Stimulated activated CD4-positive, alpha-beta T cell treated with anti-CD3 and anti-CD28 coated beads, Interleukin-2, amount 100 ng/mL, for 48 hours (primary cell): ENCODE results near the gene IL12RB1.
"Not testable (repeated sequence)": the region's sequence is repeated elsewhere in the genome, so short reads cannot be mapped to it uniquely, and the experiment has no call there.

Experiments
- DNase-seq, 2 donors: peaks; one replicate each; pipeline ENCODE4 v3.0.0-alpha.2; 2020

Gene IL12RB1

DNA sequence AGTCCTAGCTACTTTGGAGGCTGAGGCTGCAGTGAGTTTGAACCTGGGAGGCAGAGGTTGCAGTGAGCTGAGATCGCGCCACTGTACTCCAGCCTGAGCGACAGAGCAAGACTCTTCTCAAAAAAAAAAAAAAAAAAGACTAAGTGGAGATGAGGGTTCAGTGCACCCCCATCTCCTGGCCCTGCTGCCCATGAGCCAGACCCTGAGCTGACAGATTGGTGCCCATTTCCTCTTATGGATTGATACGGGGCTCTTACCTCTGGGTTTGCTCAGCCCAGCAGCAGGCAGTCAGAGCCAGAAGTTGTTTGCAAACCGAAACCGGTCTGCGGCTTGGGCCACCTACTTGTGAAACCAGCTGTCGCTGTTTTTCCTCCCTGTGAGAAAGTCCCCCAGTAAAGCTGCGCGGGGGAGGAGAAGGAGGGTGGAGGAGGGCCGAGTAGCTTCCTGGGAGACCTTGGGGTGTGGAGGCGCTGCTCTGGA lies 41.9 kb downstream of the IL12RB1 start:
- peak; percentile 79 to 83 for DNase-seq

DNA sequence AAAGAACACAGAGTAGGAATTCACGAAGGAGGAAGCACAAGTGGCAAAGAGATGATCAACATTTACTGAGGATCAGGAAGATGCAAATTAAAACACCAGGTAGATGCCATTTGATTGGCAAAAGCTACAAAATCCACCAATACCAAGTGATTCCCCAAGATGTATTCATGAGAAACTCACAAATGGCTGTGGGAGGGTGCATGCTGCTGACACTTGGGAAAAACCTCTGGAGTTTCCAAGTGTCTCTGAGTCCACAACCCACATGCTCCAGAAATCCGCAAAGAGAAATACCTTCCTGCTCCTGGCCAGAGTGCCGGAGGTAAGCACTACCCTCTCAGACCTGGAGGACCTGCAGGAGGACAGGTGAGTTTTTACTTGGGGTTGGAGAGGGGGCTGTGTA lies 43.1 kb downstream of the IL12RB1 start:
- no peak for DNase-seq

DNA sequence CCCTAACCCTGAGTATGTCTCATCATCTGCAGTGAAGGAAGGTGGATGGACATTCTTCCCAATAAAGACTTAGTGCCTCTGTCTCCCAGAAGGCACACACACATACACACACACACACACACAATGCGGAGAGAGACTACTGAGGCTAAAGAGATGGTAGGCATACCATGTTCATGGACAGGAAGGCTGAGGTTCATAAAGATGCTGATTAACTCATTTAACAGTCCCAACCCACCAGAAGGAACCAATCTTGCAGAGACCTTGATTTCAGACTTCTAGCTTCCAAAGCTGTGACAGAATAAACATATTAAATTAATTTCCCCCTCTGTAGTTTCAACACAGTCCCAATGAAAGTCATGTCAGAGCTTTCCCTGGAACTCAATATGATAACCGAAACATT lies 45.7 kb downstream of the IL12RB1 start:
- no peak for DNase-seq

DNA sequence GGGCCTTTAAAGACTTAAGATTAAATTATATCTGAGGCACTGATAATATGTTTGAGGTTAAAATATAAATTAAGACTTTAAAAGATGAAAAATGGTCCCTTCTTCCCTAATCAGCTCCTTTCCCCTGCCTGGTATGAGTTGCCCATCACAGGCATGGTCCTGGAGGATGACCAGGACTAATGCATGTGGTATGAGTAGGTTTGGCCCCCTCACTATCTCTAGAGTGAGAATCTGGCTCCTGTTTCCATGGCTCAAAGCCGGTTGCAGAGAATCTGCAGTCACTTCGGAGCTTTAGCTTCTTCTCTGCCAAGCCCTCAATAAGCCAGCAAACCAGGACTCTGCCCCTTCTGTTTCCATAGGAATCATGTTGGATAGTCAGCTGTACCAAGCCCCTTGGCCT lies 54.6 kb downstream of the IL12RB1 start:
- DNase-seq = not testable (repeated sequence)

DNA sequence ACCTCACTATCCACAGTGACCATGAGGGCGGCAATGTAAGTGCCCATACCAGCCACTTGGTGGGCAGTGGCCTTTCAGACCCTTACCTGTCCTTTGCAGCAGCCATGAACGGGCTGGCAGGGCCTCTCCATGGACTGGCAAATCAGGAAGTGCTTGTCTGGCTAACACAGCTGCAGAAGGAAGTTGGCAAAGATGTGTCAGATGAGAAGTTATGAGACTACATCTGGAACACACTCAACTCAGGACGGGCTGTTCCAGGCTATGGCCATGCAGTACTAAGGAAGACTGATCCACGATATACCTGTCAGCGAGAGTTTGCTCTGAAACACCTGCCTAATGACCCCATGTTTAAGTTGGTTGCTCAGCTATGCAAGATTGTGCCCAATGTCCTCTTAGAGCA lies 55.3 kb downstream of the IL12RB1 start:
- DNase-seq = not testable (repeated sequence)

DNA sequence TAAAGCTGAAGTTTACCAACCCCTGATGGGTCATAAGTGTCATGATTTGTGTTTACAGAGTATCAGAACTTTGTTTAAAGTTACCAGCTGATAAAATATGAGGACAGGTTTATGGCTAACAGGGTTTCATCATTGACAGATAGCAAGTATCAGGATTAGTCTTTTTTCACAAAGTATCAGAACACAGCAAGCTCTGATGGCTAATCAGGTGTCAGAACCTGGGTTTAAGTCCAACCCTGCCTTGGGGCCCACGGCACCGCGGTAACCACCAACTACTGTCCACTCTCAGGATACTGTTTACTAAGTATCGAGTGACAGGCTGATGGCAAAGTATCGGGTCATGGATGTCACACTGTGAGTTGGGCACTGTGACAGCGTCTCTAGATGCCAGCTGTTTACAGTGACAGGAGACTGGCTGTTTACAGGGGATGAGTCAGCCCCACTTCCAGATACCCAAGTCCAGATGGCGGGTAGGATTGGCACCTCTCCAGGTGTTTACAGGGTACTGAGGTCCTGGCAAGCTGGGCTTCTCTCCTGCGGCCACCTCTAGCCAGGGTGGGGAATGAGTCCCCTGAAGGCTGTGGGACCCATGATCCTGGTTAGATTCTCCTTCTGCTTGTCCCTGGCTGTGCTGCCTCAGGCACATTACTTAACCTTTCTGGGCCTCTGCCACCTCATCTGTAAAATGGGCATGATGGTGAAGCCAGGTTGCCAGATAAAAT lies 57.0 kb downstream of the IL12RB1 start:
- no peak for DNase-seq

DNA sequence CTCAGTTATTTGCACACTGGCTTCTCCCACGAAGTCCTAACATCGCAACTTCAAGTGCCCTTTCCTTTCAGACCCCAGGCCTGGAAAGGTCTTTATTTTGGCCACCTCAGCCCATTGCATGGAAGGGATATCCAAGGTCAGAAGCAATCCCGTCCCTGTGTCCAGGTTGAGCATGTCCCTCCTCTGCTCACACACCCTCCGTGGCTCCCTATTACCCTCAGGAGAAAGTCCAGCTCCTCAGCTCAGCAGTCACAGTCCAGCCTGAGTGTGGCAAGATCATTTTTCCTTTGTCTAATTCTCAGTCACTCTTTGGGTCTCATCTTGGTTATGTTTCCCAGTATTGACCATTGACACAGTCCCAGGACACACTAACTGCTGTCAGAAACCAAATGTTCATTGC lies 59.6 kb downstream of the IL12RB1 start:
- DNase-seq = no peak

DNA sequence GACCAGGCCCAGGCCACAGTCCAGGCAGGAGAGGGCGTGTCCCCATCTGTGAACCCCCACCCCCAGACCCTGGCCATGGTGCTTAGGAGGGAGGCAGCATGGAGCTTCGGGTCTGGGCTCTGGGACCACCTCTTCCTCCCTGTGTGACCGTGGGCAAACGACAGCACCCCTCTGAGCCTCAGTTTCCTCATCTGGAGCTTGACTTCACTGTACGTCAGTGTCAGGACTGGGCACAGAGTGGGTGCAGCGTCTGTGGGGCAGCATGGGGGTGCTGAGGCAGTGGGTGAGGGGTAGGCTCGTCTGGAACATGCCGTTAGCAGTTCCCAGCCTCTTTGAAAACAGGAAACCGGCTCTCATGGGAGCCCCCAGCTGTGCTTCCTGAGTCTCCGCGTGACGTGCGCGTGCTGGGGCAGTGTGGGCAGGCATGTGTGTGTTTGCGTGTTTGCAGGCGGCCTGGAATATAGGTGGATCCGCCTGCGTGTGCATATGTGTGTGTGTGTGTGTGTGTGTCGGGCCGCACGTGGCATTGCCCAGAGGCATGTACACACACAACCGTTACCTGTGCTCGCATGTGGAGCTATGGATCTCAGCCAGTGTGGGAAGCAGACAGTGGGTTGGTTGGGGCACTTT lies 63.0 kb downstream of the IL12RB1 start:
- no peak for DNase-seq

DNA sequence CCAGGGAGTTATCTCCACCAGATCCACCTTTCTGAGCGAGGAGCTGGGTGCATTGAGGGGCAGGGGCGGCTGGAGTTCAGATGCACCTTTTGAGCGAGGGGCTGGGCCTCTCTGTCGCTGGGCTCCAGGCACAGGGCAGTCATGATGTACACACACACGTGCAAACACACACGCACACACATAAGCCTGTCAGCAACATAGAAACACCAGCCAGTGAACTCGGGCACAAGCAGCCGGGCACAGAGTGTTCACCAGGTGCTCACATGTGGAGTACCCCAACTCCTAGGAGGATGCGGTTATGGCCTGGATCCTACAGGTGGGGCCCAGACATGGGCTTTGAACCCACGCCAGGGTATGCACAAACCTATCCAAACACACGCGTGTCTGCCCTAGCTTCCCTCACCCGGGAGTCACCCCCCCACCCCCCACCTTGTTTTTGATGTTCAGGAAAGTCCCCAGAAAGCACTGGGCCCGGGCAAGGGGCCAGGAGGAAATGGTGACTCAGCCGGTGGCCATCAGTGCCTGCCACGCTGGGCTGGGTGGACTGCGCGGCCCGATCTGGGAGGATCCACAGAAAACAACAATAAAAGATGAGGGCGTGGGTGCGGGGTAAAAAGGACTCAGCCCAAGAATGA lies 65.5 kb downstream of the IL12RB1 start:
- DNase-seq = peak in 1 of 2 donors; percentile 47

DNA sequence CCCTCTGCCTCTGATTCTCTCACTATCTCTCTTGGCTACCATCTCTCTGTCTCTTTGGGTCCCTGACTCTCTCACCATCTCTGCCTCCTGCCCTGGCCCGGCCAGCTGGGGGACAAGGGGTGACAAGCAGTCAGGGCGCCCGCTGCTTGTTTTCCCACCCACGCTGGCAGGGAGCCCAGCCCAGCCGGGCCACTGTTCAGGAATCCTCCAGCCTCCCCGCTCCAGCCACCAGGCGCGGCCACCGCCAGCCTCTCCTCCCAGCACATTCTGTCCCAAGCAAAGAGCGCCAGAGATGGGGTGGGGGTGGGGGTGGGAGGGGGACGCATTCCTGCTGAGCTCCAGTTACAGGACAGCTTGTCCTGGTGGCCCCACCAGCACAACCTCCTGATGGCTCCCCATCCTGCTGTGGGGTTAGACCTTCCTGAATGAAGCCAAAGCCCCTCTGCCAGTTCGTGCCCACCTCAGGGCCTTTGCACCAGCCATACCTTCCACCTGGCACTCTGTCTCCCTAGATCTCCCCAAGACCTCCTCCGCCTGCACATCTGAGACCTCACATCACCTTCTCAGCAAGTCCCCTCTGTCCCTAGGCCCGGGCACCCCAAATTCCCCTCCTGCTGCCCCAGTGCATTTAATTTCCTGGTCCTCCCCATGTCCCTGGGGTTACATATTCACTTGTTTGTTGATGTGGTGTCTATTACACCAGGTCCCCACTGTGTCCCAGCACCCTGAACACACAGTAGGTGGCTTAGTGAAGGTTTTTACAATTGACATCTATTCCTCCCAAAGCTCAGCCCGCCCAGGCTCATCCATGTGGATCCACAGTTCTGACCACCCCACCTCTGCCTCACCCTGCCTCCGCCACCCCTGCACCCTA lies 66.3 kb downstream of the IL12RB1 start:
- no peak for DNase-seq

DNA sequence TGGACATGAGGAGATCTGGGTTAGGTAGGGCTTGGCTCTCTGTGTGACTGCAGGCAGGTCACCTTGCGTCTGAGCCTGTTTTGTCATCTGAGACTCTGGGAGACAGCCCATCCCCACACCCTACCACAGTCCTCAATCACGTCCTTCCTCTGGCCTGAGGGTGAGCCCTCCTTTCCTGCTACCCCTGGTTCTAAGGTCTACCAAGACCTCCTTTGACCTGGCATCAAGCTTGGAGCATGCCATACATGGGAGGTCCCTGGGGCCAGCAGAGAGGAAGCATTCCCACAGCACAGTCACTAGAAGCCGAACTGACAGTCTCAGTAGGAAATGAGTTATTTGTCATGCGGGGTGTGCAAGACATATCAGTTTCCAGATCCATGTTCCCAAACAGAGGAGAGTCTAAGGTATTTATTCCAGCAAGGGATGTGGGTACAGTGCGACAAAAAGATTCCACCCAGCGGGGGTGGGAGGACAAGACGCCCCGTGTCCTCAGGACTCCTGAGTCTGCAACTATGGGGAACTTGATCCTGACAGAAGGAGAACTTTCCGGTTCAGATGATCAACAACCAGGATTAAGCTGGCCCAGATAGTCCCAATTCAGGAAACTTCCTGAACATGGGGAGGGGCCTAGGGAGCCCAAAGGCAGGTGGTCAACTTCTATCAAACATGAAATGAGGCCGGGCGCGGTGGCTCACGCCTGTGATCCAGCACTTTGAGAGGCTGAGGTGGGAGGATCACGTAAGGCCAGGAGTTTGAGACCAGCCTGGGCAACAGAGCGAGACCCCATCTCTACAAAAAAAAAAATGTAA lies 69.3 kb downstream of the IL12RB1 start:
- DNase-seq = no peak

DNA sequence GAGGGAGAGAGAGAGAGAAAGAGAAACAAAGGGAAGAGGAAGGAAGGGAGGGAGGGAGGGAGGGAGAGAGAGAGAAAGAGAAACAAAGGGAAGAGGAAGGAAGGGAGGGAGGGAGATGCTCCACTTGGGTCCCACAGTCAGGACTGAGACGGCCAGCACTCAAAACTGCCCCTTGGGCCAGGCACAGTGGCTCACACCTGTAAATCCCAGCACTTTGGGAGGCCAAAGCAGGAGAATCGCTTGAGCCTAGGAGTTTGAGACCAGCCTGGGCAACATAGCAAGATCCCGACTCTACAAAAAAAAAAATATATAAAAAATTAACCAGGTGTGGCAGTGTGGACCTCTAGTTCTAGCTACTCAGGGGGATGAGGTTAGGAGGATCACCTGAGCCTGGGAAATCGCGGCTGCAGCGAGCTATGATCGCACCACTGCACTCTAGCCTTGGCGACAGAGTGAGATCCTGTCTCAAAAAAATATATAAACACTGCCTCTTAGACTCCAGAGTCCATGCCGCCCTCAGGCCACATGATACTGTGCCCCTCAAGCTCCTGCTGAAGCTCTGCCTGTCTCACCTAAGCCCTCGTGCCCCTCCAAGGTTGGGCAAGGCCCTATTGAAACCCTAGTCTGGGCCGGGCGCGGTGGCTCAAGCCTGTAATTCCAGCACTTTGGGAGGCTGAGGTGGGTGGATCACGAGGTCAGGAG lies 70.4 kb downstream of the IL12RB1 start:
- no peak for DNase-seq

DNA sequence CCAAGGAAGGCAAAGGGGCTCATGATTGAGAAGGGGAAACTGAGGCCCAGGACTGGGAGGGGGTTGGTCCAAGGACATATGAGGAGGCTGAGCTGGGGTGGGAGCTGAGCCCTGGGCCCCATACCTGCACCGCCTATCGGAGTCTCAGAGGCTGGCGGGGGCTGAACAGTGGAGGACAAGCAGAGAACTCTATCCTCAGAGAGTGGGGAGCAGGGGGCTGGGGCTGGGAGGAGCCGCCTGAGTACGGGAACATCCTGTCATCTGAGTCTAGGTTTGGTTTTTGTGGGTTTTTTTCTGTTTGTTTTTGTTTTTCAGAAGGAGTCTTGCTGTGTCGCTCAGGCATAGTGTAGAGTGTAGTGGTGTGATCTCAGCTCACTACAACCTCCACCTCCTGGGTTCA lies 72.5 kb downstream of the IL12RB1 start:
- no peak for DNase-seq

DNA sequence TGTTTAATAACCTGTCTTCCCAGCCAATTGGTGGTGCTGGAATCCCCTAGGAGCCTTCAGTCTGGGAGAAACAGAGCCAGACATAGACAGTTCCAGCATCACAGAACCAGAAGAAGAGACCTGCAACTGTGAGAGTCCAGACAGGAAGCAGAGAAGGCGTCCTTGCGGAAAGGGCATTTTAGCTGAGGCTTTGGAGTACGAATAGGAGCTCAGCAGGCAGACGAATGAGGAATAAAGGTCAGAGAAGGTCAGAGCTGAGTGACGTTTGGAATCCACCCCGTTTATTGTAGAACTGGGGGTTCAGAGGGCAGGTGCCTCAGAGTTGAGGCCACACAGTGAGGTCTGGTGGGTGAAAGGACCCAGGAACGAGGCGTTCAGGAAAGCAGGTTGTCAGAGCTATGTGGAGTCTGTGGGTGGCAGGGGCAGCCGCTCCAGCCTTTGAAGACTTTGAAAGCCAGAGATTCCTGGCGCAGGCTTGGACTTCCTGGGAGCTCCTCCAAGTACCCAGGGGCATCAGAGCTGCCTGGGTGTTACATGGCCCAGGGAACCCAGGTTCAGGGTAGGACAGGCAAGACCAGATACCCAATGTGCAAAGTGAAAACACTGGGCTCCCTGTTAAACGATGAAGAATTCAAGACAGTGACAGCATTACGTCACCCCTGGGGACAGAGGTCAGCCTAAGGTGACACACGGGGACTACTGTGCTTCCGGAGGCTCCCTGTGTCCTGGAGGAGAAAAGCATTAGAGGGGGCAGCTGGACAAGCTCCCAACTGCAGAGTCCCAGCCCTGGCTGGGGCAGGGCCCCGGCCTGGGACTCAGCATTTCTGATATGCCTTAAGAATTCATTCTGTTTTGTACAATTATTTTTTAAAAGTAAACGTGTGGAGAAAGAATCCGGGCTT lies 73.3 kb downstream of the IL12RB1 start:
- DNase-seq = no peak

DNA sequence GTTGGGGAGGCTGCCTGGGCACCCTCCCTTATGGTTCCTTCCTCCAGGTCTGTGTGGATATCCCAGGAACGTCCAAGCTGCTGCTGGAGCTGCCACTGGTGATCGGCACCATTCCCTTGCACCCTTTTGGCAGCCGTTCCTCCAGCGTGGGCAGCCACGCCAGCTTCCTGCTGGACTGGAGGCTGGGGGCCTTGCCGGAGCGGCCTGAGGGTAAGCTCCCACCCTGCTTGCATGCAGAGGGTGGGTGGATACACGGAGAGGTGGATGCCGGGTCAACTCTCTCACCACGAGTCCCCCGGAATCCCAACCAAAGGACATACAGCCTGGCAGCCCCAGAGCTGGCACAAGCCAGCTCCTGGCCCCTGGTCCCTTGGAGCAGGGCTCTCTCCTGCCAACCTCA lies 76.6 kb downstream of the IL12RB1 start:
- DNase-seq = no peak

DNA sequence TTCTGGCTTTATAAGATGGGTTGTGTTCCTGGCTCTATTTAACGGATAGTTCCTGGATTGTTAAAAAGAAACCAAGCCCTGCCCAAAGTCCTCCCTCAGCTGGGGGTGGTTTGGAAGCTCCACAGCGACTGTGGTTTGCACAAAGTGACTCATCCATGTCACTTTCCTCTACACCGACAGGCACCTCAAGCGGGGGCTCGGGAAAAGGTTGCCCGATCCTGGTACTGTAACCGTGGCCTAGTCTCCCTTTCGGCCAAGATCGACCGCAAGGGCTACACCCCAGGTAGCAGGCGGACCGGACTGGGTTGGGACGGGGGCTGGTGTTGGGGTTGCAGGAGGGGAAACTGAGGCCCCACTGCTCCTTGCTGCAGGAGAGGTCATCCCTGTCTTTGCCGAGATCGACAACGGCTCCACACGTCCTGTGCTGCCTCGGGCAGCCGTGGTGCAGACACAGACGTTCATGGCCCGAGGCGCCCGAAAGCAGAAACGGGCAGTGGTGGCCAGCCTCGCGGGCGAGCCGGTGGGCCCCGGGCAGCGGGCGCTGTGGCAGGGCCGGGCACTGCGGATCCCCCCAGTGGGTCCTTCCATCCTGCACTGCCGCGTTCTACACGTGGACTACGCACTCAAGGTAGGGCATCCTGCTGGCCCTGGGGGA lies 77.2 kb downstream of the IL12RB1 start:
- DNase-seq = no peak
